ENCODE results near the gene RPE65. TPM values are rescaled to one million over a fixed set of nuclear protein-coding genes. Genes with fewer than 3 reads are reported as not detected.

The RPE65 gene
- total RNA-seq, 4 donors from 2014 or later = not detected

- H3K36me3 ChIP-seq = no peaks in the 10 kb centered on the region
- H3K27ac ChIP-seq (replicated peaks in 1 of 4) = no peak overlapping the region
- H3K27me3 ChIP-seq = no peaks in the 10 kb centered on the region
- intact Hi-C loops (cut with DNase I) = no loop called here
- no peaks in the 10 kb centered on the region for H3K9me3 ChIP-seq
- no peaks in the 10 kb centered on the region for H3K4me1 ChIP-seq
- no peak for DNase-seq (ENCODE audit: extremely low spot score)
- no peak overlapping the region for H3K4me3 ChIP-seq
- TF ChIP-seq POLR2A (IDR thresholded peaks at IDR 0.05; ENCODE audit: low read depth) = no peak
- no peak for TF ChIP-seq EP300 (IDR thresholded peaks at IDR 0.05)
Measured at GRCh38 chr1:68473060-68473459, 23.3 kb upstream of the RPE65 start.

DNA sequence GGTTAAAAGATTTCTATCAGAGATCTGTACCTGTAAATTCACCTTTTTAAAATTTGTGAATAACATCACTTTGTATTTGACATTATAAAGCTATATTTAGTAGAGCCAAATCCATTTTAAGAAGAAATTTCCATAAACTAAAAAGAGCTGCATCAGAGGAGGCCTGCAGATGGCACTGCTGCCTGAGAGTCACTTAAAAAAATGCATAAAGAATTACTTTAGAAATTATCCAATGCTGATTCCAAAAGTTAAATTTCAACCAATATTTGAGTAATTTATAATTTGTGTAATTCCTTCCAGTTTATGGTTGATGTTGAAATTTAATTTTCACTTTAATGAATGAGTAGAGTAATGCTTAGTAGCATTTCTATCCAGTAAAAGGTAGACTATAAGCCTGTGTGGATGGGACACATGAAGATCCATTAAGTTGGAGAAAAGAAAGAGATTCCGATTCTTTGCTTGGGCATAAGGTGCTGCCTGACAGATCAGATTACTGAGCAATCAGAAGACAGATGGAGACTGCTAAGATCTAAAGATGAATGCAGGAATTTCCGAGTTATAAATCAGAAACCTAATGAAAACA is 20.7 kb upstream of the RPE65 start:
- H3K4me3 ChIP-seq = no peak overlapping the region
- DNase-seq (ENCODE audit: extremely low spot score) = no peak
- no peak for TF ChIP-seq POLR2A (IDR thresholded peaks at IDR 0.05; ENCODE audit: low read depth)
- TF ChIP-seq, protein P1, sequence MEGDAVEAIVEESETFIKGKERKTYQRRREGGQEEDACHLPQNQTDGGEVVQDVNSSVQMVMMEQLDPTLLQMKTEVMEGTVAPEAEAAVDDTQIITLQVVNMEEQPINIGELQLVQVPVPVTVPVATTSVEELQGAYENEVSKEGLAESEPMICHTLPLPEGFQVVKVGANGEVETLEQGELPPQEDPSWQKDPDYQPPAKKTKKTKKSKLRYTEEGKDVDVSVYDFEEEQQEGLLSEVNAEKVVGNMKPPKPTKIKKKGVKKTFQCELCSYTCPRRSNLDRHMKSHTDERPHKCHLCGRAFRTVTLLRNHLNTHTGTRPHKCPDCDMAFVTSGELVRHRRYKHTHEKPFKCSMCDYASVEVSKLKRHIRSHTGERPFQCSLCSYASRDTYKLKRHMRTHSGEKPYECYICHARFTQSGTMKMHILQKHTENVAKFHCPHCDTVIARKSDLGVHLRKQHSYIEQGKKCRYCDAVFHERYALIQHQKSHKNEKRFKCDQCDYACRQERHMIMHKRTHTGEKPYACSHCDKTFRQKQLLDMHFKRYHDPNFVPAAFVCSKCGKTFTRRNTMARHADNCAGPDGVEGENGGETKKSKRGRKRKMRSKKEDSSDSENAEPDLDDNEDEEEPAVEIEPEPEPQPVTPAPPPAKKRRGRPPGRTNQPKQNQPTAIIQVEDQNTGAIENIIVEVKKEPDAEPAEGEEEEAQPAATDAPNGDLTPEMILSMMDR (IDR thresholded peaks at IDR 0.05) = peak; percentile 38 to 58 (median 41)
- H3K9me3 ChIP-seq = no peaks in the 10 kb centered on the region
- H3K27ac ChIP-seq (replicated peaks in 1 of 4) = no peak overlapping the region
- H3K4me1 ChIP-seq = no peaks in the 10 kb centered on the region
- no peaks in the 10 kb centered on the region for H3K36me3 ChIP-seq
- H3K27me3 ChIP-seq = no peaks in the 10 kb centered on the region
- intact Hi-C loops (cut with DNase I) = no loop called here
- WGBS = 75% methylated on average over 2 of the region's 2 CpGs

- DNase-seq (ENCODE audit: extremely low spot score) = no peak
- H3K4me1 ChIP-seq = no peaks in the 10 kb centered on the region
- H3K9me3 ChIP-seq = peaks cover 0 to 14% (median 2%) of the 10 kb centered on the region in 4 donors
- no peaks in the 10 kb centered on the region for H3K27me3 ChIP-seq
- H3K4me3 ChIP-seq = no peak overlapping the region
- H3K27ac ChIP-seq (replicated peaks in 1 of 4) = no peak overlapping the region
- no peaks in the 10 kb centered on the region for H3K36me3 ChIP-seq
- TF ChIP-seq POLR2AphosphoS5 (IDR thresholded peaks at IDR 0.05) (no peak), EP300 (IDR thresholded peaks at IDR 0.05) (no peak), POLR2A (IDR thresholded peaks at IDR 0.05; ENCODE audit: low read depth) (no peak)
- TF ChIP-seq, protein P1 (IDR thresholded peaks at IDR 0.05) = no peak
- 68% methylated on average over 6 of the region's 6 CpGs for WGBS
- intact Hi-C loops (cut with DNase I) = no loop called here
Measured at GRCh38 chr1:68464891-68465290, 15.1 kb upstream of the RPE65 start.

GRCh38 chr1:68460935-68461334 is 11.2 kb upstream of the RPE65 start:
- TF ChIP-seq EP300 (IDR thresholded peaks at IDR 0.05) (no peak), POLR2AphosphoS5 (IDR thresholded peaks at IDR 0.05) (no peak), POLR2A (IDR thresholded peaks at IDR 0.05; ENCODE audit: low read depth) (no peak)
- TF ChIP-seq, protein P1 (IDR thresholded peaks at IDR 0.05) = no peak
- intact Hi-C loops (cut with DNase I) = no loop called here

GRCh38 chr1:68459796-68460195 is 10.0 kb upstream of the RPE65 start:
- TF ChIP-seq POLR2A (IDR thresholded peaks at IDR 0.05; ENCODE audit: low read depth) (no peak), EP300 (IDR thresholded peaks at IDR 0.05) (no peak), POLR2AphosphoS5 (IDR thresholded peaks at IDR 0.05) (no peak)
- TF ChIP-seq, protein P1 (IDR thresholded peaks at IDR 0.05) = no peak
- Histone ChIP-seq H3K4me1 (no peaks in the 10 kb centered on the region), H3K27me3 (no peaks in the 10 kb centered on the region), H3K36me3 (no peaks in the 10 kb centered on the region), H3K4me3 (no peak overlapping the region), H3K27ac (replicated peaks in 1 of 4) (no peak overlapping the region), H3K9me3 (peaks cover 0 to 14% (median 2%) of the 10 kb centered on the region in 4 donors)
- intact Hi-C loops (cut with DNase I) = no loop called here
- 79% methylated on average over 1 of the region's 1 CpG for WGBS
- DNase-seq (ENCODE audit: extremely low spot score) = no peak

More at GRCh38 chr1:68460935-68461334, 11.2 kb upstream of the RPE65 start:
- Histone ChIP-seq H3K4me3 (no peak overlapping the region), H3K27me3 (no peaks in the 10 kb centered on the region), H3K36me3 (no peaks in the 10 kb centered on the region), H3K4me1 (no peaks in the 10 kb centered on the region), H3K9me3 (peaks cover 0 to 14% (median 2%) of the 10 kb centered on the region in 4 donors), H3K27ac (replicated peaks in 1 of 4) (no peak overlapping the region)
- WGBS = 95% methylated on average over 4 of the region's 4 CpGs
- no peak for DNase-seq (ENCODE audit: extremely low spot score)

Measured in esophagus muscularis mucosa (tissue), 4 donors.